ENCODE data around the gene AMOTL2.

Gene AMOTL2

DNA sequence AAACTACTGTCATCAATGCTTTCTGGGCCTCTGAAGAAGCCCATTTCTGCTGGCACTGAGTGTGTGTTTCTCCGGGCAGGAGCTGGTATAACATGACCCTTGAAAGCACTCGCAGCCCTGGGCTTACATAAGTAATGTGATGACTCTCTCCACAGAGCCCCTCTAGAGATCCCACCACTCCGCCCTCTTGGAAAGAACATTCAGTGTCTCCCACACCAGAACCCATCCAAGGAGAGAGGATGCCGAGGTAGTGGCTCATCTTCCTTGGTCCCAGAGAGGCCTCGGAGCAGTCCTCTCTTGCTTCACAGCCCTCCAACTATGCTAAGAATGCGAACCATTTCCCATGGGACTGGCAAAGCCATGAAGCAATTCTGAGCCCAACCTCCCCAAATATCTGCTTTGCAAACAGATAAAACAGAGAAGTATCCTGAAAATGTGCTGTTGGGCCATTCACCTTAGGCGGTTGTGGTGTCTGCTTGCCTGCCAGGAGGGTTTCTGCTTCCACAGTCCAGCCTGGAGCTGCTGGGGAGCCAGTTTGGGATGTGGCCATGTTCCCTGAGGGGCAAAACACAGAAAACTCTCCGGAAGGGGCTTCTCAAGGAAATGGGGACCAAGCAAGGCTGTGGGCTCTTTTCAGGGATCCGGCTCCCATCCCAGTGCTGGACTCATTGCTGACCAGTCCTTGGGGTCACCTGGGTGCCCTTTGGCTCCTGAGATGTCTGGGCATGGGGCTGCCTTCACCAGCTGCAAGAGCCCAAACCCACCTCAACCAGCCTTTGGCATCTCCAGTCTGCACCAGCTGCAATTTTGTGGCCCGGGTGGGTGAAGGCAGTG, 47.3 kb downstream of the AMOTL2 start:
- TF ChIP-seq CREB1 (IDR thresholded peaks at IDR 0.05; ENCODE audit: low read depth) (no peak), ZBTB7A (IDR thresholded peaks at IDR 0.05; ENCODE audit: low read depth) (peak; percentile 73; the same call in 1 of the 2 replicates), EGR1 (IDR thresholded peaks at IDR 0.05) (no peak), NFIC (IDR thresholded peaks at IDR 0.05) (peak; percentile 78), TEAD4 (IDR thresholded peaks at IDR 0.05) (peak; percentile 100), CEBPB (IDR thresholded peaks at IDR 0.05) (peak; percentile 98), TCF12 (IDR thresholded peaks at IDR 0.05; ENCODE audit: low read depth) (peak; percentile 96), RAD21 (IDR thresholded peaks at IDR 0.05; ENCODE audit: low read depth) (no peak), FOXM1 (IDR thresholded peaks at IDR 0.05; ENCODE audit: borderline replicate concordance, low read depth) (peak; percentile 90), TAF1 (IDR thresholded peaks at IDR 0.05; ENCODE audit: low read depth) (no peak), EP300 (IDR thresholded peaks at IDR 0.05; ENCODE audit: borderline replicate concordance) (peak; percentile 96), YY1 (IDR thresholded peaks at IDR 0.05; ENCODE audit: low read depth) (peak; percentile 69; the same call in 1 of the 2 replicates)
- TF ChIP-seq, protein P1, sequence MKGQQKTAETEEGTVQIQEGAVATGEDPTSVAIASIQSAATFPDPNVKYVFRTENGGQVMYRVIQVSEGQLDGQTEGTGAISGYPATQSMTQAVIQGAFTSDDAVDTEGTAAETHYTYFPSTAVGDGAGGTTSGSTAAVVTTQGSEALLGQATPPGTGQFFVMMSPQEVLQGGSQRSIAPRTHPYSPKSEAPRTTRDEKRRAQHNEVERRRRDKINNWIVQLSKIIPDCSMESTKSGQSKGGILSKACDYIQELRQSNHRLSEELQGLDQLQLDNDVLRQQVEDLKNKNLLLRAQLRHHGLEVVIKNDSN (IDR thresholded peaks at IDR 0.05): no peak
- TF ChIP-seq, protein P2, sequence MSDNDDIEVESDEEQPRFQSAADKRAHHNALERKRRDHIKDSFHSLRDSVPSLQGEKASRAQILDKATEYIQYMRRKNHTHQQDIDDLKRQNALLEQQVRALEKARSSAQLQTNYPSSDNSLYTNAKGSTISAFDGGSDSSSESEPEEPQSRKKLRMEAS (IDR thresholded peaks at IDR 0.05): peak; percentile 46; the same call in 1 of the 2 replicates
- TF ChIP-seq, protein P3, sequence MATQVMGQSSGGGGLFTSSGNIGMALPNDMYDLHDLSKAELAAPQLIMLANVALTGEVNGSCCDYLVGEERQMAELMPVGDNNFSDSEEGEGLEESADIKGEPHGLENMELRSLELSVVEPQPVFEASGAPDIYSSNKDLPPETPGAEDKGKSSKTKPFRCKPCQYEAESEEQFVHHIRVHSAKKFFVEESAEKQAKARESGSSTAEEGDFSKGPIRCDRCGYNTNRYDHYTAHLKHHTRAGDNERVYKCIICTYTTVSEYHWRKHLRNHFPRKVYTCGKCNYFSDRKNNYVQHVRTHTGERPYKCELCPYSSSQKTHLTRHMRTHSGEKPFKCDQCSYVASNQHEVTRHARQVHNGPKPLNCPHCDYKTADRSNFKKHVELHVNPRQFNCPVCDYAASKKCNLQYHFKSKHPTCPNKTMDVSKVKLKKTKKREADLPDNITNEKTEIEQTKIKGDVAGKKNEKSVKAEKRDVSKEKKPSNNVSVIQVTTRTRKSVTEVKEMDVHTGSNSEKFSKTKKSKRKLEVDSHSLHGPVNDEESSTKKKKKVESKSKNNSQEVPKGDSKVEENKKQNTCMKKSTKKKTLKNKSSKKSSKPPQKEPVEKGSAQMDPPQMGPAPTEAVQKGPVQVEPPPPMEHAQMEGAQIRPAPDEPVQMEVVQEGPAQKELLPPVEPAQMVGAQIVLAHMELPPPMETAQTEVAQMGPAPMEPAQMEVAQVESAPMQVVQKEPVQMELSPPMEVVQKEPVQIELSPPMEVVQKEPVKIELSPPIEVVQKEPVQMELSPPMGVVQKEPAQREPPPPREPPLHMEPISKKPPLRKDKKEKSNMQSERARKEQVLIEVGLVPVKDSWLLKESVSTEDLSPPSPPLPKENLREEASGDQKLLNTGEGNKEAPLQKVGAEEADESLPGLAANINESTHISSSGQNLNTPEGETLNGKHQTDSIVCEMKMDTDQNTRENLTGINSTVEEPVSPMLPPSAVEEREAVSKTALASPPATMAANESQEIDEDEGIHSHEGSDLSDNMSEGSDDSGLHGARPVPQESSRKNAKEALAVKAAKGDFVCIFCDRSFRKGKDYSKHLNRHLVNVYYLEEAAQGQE (IDR thresholded peaks at IDR 0.05; ENCODE audit: low read depth): no peak

DNA sequence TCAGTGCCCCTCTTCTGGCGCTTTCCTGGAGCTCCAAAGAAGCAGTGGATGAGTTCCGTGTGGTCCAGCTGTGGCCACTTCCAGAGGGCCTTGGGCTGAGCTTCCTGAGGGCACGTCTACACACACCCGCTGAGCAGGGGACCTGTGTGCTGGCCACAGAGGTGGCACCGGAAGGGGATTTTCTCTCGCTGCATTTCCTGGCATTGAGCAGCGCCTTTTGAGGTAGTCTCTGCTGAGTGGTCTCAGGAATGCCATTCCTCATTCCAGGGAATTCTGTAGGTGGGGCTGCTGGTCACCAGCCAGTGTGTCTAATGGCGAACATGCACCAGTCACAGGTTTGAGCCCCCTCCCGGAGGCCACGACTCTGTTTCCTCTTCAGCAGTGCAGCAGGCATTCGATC, 48.1 kb downstream of the AMOTL2 start:
- TF ChIP-seq EP300 (IDR thresholded peaks at IDR 0.05; ENCODE audit: borderline replicate concordance): peak; percentile 93; the same call in 1 of the 2 replicates
- TF ChIP-seq TEAD4 (IDR thresholded peaks at IDR 0.05): peak; percentile 98
- TF ChIP-seq, protein P1 (IDR thresholded peaks at IDR 0.05): no peak
- TF ChIP-seq TAF1 (IDR thresholded peaks at IDR 0.05; ENCODE audit: low read depth): peak; percentile 27; the same call in 1 of the 2 replicates
- TF ChIP-seq EGR1 (IDR thresholded peaks at IDR 0.05): no peak
- no peak for TF ChIP-seq CREB1 (IDR thresholded peaks at IDR 0.05; ENCODE audit: low read depth)
- TF ChIP-seq NFIC (IDR thresholded peaks at IDR 0.05): peak; percentile 84
- TF ChIP-seq FOXM1 (IDR thresholded peaks at IDR 0.05; ENCODE audit: borderline replicate concordance, low read depth): peak; percentile 77; the same call in 1 of the 2 replicates
- TF ChIP-seq YY1 (IDR thresholded peaks at IDR 0.05; ENCODE audit: low read depth): peak; percentile 64; the same call in 1 of the 2 replicates
- TF ChIP-seq CEBPB (IDR thresholded peaks at IDR 0.05): peak; percentile 15; the same call in 1 of the 2 replicates
- TF ChIP-seq, protein P3 (IDR thresholded peaks at IDR 0.05; ENCODE audit: low read depth): no peak
- peak; percentile 78 for TF ChIP-seq TCF12 (IDR thresholded peaks at IDR 0.05; ENCODE audit: low read depth)
- TF ChIP-seq, protein P2 (IDR thresholded peaks at IDR 0.05): peak; percentile 79
- no peak for TF ChIP-seq ZBTB7A (IDR thresholded peaks at IDR 0.05; ENCODE audit: low read depth)

DNA sequence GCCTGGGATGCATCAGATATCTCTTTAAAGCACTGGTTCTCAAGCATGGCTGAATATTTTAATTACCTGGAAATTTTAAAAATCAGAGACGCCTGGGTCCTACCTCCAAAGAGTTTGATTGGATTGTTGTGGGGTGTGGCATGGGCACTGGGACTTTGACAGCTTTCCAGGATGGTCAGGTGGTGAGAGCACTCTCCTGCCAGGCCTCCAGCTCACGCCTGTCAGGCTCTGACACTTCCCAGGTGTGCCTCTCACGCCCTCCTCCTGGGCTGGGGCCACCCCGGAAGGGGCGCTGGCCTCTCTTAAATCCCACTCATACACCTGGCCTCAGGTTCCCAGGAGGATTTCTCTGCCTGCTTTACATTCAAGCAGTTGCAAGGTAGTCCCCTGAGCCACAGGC, 48.5 kb downstream of the AMOTL2 start:
- TF ChIP-seq TCF12 (IDR thresholded peaks at IDR 0.05; ENCODE audit: low read depth) (peak; percentile 89), EGR1 (IDR thresholded peaks at IDR 0.05) (no peak), RAD21 (IDR thresholded peaks at IDR 0.05; ENCODE audit: low read depth) (no peak), FOXM1 (IDR thresholded peaks at IDR 0.05; ENCODE audit: borderline replicate concordance, low read depth) (0 out of 2 replicates have a peak, but pooled peaks have one; percentile 55), NFIC (IDR thresholded peaks at IDR 0.05) (peak; percentile 28; the same call in 1 of the 2 replicates), YY1 (IDR thresholded peaks at IDR 0.05; ENCODE audit: low read depth) (peak; percentile 16; the same call in 1 of the 2 replicates)
- TF ChIP-seq, protein P1 (IDR thresholded peaks at IDR 0.05): peak; percentile 71

DNA sequence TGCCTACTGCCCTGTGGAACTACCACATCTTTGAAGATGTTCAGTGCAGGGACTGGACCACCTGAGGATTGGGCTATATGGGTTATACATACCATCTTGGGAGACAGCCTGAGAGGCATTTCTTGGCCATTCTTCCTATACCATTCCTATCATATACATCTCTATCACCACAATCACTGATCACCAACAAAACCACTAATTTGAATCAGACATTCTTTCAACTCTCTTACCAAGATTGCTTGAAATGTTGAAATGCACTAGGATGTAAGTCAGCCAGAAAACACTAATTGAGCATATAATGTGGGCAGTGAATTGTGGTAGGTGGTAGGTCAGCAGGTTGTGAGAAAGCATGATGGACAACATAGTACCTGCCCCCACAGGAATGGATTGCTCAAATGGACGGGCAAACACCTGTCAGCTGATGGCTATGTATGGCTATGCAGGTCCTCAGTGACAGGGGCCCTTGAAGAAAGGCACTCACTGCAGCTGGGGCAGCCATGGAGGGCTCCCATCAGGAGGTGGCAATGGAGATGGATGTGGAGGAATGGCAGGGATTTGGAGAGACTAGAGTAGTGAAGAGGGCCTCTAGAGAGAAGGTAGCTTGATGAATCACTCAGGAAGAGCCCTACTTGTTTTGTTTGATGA, 49.1 kb downstream of the AMOTL2 start:
- TF ChIP-seq NFIC (IDR thresholded peaks at IDR 0.05): no peak
- TF ChIP-seq EP300 (IDR thresholded peaks at IDR 0.05; ENCODE audit: borderline replicate concordance): no peak
- TF ChIP-seq, protein P1 (IDR thresholded peaks at IDR 0.05): no peak
- no peak for TF ChIP-seq RAD21 (IDR thresholded peaks at IDR 0.05; ENCODE audit: low read depth)
